MCF 10A (cell line): Measurements from ENCODE around the gene CEP350. TPM values are rescaled to one million over a fixed set of nuclear protein-coding genes. Genes with fewer than 3 reads are reported as not detected.

Experiments
- BruUV-seq: library from RNA; stranded (reverse); fragments of 400-500 nt; replicated peaks from 2 replicates; lab custom pipeline; 2021; lab: Mats Ljungman, UMichigan
- CTCF ChIA-PET: fragments of 300-600 bp; sonication (Branson Sonifier 250); formaldehyde crosslinking; extraction: SDS; loops from one replicate; lab custom pipeline; 2021; ENCODE audit warnings: antibody characterized with exemption, inconsistent platforms; lab: Yijun Ruan, JAX
- POLR2A ChIA-PET: fragments of 300-600, 350-650 bp; sonication (Branson Sonifier 250); formaldehyde crosslinking; extraction: SDS; loops from one replicate; lab custom pipeline; 2020; ENCODE audit warnings: antibody characterized with exemption, inconsistent platforms; lab: Yijun Ruan, JAX
- DNase-seq: peaks from one replicate; pipeline ENCODE4 v3.0.0-alpha.2; 2018; ENCODE audit not compliant: unreplicated experiment
- H3K27ac Mint-ChIP-seq: one replicate; pipeline ENCODE4 v1.8.0; 2022; ENCODE audit warnings: mild to moderate bottlenecking, low read depth, mixed read lengths; ENCODE audit not compliant: unreplicated experiment
- H3K27me3 Mint-ChIP-seq: one replicate; pipeline ENCODE4 v1.8.0; 2022; ENCODE audit warnings: mixed read lengths; ENCODE audit not compliant: insufficient read depth, unreplicated experiment
- H3K36me3 Mint-ChIP-seq: one replicate; pipeline ENCODE4 v1.8.0; 2022; ENCODE audit warnings: mild to moderate bottlenecking, moderate library complexity, mixed read lengths; ENCODE audit not compliant: insufficient read depth, unreplicated experiment
- H3K4me1 Mint-ChIP-seq: one replicate; pipeline ENCODE4 v1.8.0; 2022; ENCODE audit warnings: mixed read lengths; ENCODE audit not compliant: insufficient read depth, unreplicated experiment
- H3K4me3 Mint-ChIP-seq: one replicate; pipeline ENCODE4 v1.8.0; 2022; ENCODE audit warnings: mild to moderate bottlenecking, moderate library complexity, mixed read lengths; ENCODE audit not compliant: unreplicated experiment
- H3K9me3 Mint-ChIP-seq: one replicate; pipeline ENCODE4 v1.8.0; 2022; ENCODE audit warnings: mixed read lengths; ENCODE audit not compliant: unreplicated experiment
- intact Hi-C: fragments of 100-400 bp; cut with micrococcal nuclease; formaldehyde crosslinking; loops from 2 replicates; pipeline ENCODE4 v1.14.1; 2022
- total RNA-seq: library from RNA; stranded (reverse); gene quantifications from 2 replicates; pipeline ENCODE4 v1.2.3, GENCODE V29; 2022
- TF ChIP-seq, protein P1 (sequence below): fragments of 200-600 bp; IDR thresholded peaks from one replicate; pipeline ENCODE4 v1.8.0; 2022; ENCODE audit warnings: antibody characterized with exemption, mild to moderate bottlenecking; ENCODE audit not compliant: unreplicated experiment

Gene CEP350
- total RNA-seq, 1 experiment from 2014 or later = 56.4 TPM

DNA sequence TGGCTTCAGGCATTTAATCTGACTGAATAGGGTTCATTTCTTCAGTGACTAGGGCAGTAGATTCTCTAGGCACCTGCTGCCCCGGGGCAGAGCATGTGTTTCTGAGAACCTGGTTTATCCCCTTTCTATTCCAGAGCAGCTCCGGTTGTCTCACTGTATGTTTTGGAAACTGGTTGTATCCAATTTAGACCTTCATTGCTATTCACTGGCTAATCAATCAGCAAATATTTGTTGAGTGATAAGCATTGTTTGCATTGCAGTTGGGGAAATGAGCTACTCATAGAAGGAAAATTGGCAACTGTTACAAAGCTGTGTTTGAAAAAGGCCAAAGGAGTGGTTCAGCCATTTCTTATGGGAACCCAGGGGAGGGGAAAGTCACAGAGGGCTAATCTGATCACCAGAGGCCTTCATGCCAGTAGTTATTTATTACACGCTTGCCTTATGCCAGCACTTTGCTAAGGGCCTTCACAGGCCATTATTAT lies 203.0 kb downstream of the CEP350 start:
- Mint-ChIP-seq H3K4me1 (peaks cover 39% of the 10 kb centered on the region), H3K9me3 (no peaks in the 10 kb centered on the region), H3K4me3 (no peak overlapping the region), H3K36me3 (peaks cover 8% of the 10 kb centered on the region), H3K27ac (no peak overlapping the region), H3K27me3 (no peaks in the 10 kb centered on the region)
- POLR2A ChIA-PET = interaction anchor here (1.1 to 6.4 kb wide), 3 partner anchors 8 to 232 kb away, joined by 3 to 106 read pairs (median 4); no protein-coding TSS in a partner anchor
- intact Hi-C loops = no loop called here
- BruUV-seq = no TSS peak
- CTCF ChIA-PET = interaction anchor here (0.6 to 7.1 kb wide), 7 partner anchors 9 to 79 kb away, joined by 3 to 57 read pairs (median 3); no protein-coding TSS in a partner anchor
- TF ChIP-seq, protein P1, sequence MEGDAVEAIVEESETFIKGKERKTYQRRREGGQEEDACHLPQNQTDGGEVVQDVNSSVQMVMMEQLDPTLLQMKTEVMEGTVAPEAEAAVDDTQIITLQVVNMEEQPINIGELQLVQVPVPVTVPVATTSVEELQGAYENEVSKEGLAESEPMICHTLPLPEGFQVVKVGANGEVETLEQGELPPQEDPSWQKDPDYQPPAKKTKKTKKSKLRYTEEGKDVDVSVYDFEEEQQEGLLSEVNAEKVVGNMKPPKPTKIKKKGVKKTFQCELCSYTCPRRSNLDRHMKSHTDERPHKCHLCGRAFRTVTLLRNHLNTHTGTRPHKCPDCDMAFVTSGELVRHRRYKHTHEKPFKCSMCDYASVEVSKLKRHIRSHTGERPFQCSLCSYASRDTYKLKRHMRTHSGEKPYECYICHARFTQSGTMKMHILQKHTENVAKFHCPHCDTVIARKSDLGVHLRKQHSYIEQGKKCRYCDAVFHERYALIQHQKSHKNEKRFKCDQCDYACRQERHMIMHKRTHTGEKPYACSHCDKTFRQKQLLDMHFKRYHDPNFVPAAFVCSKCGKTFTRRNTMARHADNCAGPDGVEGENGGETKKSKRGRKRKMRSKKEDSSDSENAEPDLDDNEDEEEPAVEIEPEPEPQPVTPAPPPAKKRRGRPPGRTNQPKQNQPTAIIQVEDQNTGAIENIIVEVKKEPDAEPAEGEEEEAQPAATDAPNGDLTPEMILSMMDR = no peak
- DNase-seq = no peak

DNA sequence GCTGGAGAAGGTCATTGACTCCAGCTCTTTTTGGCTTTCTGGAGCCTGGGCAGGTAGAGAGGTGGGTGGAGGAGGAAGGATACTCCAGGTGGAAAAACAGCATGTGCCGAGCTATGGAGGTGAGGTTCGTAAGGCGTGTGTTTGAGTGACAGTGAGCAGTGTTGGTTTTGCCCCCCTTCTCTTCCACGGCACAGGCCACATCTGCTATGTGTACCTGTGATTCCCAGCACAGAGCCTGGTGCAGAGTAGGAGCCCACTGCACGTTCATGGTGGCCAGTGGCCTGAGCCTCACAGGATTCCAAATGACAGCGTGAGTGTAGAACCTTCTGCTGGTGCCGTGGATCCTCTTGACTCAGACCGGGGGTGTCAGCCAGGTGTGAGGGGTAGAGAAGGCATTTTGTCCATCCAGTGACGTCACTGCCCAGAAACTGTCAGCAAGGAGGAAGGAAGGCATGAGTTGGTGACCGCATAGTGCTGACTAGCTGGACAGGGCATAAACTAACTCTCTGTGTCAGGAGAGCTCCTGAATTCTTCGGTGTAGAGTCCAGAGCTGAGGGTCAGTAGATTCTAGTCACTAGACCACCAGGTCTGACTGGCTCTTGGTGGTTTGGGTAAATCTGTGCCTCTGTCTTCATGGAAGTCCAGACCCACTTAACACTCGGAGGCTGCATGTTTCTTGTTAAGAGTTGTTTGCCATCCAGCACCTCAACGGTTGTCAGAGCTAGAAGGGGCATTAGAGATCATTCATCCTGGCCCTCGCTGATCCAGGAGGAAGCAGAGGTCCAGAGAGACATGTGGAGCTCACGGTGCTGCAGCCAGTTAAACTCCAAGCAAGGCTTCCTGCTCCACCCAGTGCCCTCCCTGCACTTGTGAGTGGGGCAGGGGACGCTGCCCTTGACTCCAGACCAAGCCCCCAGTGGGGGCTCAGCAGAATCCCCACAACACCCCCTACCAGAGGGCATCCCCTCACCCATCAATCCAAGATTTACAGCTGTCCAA lies 203.8 kb downstream of the CEP350 start:
- intact Hi-C loops = no loop called here
- POLR2A ChIA-PET = interaction anchor here (1.2 to 6.4 kb wide), 3 partner anchors 7 to 32 kb away, joined by 4 to 106 read pairs (median 4); no protein-coding TSS in a partner anchor
- Mint-ChIP-seq H3K27me3 (no peaks in the 10 kb centered on the region), H3K4me3 (no peak overlapping the region), H3K9me3 (no peaks in the 10 kb centered on the region), H3K4me1 (peaks cover 42% of the 10 kb centered on the region), H3K36me3 (peaks cover 8% of the 10 kb centered on the region), H3K27ac (no peak overlapping the region)
- DNase-seq = no peak
- CTCF ChIA-PET = interaction anchor here (0.6 to 7.1 kb wide), 3 partner anchors 8 to 72 kb away, joined by 3 to 57 read pairs (median 17); no protein-coding TSS in a partner anchor
- no TSS peak for BruUV-seq
- TF ChIP-seq, protein P1 = no peak

DNA sequence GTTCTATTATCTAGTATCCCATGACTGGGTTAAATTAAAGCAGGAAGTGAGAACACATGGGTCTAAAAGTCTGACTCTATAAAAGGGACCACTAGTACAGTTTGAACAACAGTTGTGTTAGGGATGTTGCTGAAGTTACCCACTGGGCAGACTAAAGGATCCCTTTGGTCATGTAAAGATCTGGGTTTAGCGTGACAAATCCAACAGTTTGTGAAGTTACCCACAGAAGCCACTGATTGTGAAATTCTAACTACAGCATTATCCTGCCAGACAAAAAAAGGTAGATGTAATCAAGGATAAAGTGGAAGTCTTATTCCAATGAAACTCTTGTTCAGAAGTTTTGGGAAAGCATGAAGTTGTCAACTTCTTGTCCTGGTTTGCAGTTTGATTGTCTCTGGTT lies 205.7 kb downstream of the CEP350 start:
- intact Hi-C loops = no loop called here
- POLR2A ChIA-PET = no interaction called here
- TF ChIP-seq, protein P1 = no peak

DNA sequence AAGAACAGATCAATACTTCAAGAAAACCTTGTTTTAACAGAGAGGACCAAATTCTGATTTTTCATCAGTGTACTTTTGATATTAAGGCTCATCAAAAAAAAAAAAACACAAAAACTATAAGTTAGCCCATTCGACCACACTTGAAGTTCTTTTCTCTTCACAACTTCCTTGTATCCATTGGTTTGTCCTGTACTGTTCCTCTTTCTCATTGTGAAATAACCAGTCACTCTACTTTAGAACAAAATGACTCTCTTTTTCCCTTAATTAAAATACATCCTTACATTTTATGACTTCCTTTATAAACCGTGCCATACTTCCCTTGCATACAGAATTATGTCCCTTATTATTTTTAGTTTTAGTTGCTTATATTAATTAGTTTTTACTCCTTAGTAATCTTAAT lies 208.4 kb downstream of the CEP350 start:
- intact Hi-C loops = no loop called here
- no TSS peak for BruUV-seq
- no peak for DNase-seq
- Mint-ChIP-seq H3K4me3 (no peak overlapping the region), H3K27ac (no peak overlapping the region), H3K9me3 (no peaks in the 10 kb centered on the region), H3K27me3 (no peaks in the 10 kb centered on the region), H3K36me3 (peaks cover 3% of the 10 kb centered on the region), H3K4me1 (peaks cover 35% of the 10 kb centered on the region)
- TF ChIP-seq, protein P1 = no peak
- ChIA-PET CTCF (interaction anchor here (11.0 kb wide), 1 partner anchor 18 kb away, joined by 174 read pairs; no protein-coding TSS in a partner anchor), POLR2A (interaction anchor here (6.9 kb wide), 1 partner anchor 7 kb away, joined by 106 read pairs; the partner anchor contains the start of gene QSOX1)

More for the DNA sequence above, 205.7 kb downstream of the CEP350 start:
- CTCF ChIA-PET = no interaction called here
- no peak overlapping the region for H3K27ac Mint-ChIP-seq
- BruUV-seq = no TSS peak
- DNase-seq = no peak
- H3K9me3 Mint-ChIP-seq = no peaks in the 10 kb centered on the region
- H3K4me1 Mint-ChIP-seq = peaks cover 42% of the 10 kb centered on the region
- peaks cover 8% of the 10 kb centered on the region for H3K36me3 Mint-ChIP-seq
- no peaks in the 10 kb centered on the region for H3K27me3 Mint-ChIP-seq
- H3K4me3 Mint-ChIP-seq = no peak overlapping the region
